Measurements from ENCODE around the gene EPHA6. TPM values are rescaled to one million over a fixed set of nuclear protein-coding genes. Genes with fewer than 3 reads are reported as not detected.

EPHA6 gene
- total RNA-seq, 2 donors from 2014 or later = 0.22 to 3.0 TPM

- H3K9me3 ChIP-seq = no peaks in the 10 kb centered on the region
- no peaks in the 10 kb centered on the region for H3K27me3 ChIP-seq
- H3K4me1 ChIP-seq = no peaks in the 10 kb centered on the region
- TF ChIP-seq, protein P1, sequence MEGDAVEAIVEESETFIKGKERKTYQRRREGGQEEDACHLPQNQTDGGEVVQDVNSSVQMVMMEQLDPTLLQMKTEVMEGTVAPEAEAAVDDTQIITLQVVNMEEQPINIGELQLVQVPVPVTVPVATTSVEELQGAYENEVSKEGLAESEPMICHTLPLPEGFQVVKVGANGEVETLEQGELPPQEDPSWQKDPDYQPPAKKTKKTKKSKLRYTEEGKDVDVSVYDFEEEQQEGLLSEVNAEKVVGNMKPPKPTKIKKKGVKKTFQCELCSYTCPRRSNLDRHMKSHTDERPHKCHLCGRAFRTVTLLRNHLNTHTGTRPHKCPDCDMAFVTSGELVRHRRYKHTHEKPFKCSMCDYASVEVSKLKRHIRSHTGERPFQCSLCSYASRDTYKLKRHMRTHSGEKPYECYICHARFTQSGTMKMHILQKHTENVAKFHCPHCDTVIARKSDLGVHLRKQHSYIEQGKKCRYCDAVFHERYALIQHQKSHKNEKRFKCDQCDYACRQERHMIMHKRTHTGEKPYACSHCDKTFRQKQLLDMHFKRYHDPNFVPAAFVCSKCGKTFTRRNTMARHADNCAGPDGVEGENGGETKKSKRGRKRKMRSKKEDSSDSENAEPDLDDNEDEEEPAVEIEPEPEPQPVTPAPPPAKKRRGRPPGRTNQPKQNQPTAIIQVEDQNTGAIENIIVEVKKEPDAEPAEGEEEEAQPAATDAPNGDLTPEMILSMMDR (IDR thresholded peaks at IDR 0.05) = no peak
- intact Hi-C loops (cut with DNase I) = no loop called here
- DNase-seq = no peak
- no peaks in the 10 kb centered on the region for H3K36me3 ChIP-seq
- H3K9ac ChIP-seq (ENCODE audit: low read depth in 2 of 2, low read length in 2 of 2) = no peak overlapping the region
- H3K27ac ChIP-seq = no peak overlapping the region
- H3K4me3 ChIP-seq = no peak overlapping the region
These were observed 463.3 kb downstream of the EPHA6 start for GRCh38 chr3:97277708-97278107.

- H3K9ac ChIP-seq (ENCODE audit: low read depth in 2 of 2, low read length in 2 of 2) = no peak overlapping the region
- no peaks in the 10 kb centered on the region for H3K27me3 ChIP-seq
- no peaks in the 10 kb centered on the region for H3K4me1 ChIP-seq
- H3K4me3 ChIP-seq = no peak overlapping the region
- intact Hi-C loops (cut with DNase I) = no loop called here
- no peaks in the 10 kb centered on the region for H3K9me3 ChIP-seq
- H3K27ac ChIP-seq = no peak overlapping the region
- DNase-seq = no peak
- H3K36me3 ChIP-seq = no peaks in the 10 kb centered on the region
- TF ChIP-seq, protein P1 (IDR thresholded peaks at IDR 0.05) = no peak
These were observed 464.1 kb downstream of the EPHA6 start for GRCh38 chr3:97278506-97278905.

DNA sequence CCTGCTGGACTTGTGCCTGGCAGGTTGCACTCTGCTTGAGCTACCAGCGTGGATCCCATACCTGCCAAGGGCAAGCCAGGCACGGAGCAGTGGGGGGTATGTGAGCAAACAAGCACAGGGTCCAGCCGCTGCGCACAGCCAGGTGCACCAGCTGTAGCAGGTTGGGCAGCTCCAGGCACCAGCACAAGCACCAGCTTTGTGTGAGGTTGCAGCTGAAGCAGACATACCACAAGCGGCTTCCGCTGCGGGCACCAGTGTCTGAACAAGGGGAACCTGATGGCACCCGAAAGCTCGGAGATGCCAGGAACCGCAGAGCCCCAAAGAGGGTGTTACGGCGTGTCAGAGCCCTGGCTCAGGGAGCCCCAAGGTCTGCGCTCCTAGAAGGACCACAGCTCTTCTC lies 477.5 kb downstream of the EPHA6 start:
- no peak overlapping the region for H3K9ac ChIP-seq (ENCODE audit: low read depth in 2 of 2, low read length in 2 of 2)
- TF ChIP-seq, protein P1 (IDR thresholded peaks at IDR 0.05) = no peak
- no peak overlapping the region for H3K4me3 ChIP-seq
- no peaks in the 10 kb centered on the region for H3K4me1 ChIP-seq
- no peak for DNase-seq
- intact Hi-C loops (cut with DNase I) = no loop called here
- no peaks in the 10 kb centered on the region for H3K27me3 ChIP-seq
- H3K36me3 ChIP-seq = no peaks in the 10 kb centered on the region
- no peaks in the 10 kb centered on the region for H3K9me3 ChIP-seq
- no peak overlapping the region for H3K27ac ChIP-seq

- Histone ChIP-seq H3K4me3 (no peak overlapping the region), H3K4me1 (no peaks in the 10 kb centered on the region), H3K9ac (ENCODE audit: low read depth in 2 of 2, low read length in 2 of 2) (no peak overlapping the region), H3K27ac (no peak overlapping the region), H3K27me3 (no peaks in the 10 kb centered on the region), H3K36me3 (no peaks in the 10 kb centered on the region), H3K9me3 (no peaks in the 10 kb centered on the region)
- no peak for DNase-seq
- intact Hi-C loops (cut with DNase I) = no loop called here
- TF ChIP-seq, protein P1 (IDR thresholded peaks at IDR 0.05) = no peak
These were observed 479.3 kb downstream of the EPHA6 start for GRCh38 chr3:97293596-97294131.

GRCh38 chr3:97297032-97297431 lies 482.6 kb downstream of the EPHA6 start:
- H3K27me3 ChIP-seq = no peaks in the 10 kb centered on the region
- H3K27ac ChIP-seq = no peak overlapping the region
- no peak overlapping the region for H3K9ac ChIP-seq (ENCODE audit: low read depth in 2 of 2, low read length in 2 of 2)
- no peak for DNase-seq
- no peak overlapping the region for H3K4me3 ChIP-seq
- H3K36me3 ChIP-seq = no peaks in the 10 kb centered on the region
- no peaks in the 10 kb centered on the region for H3K4me1 ChIP-seq
- TF ChIP-seq, protein P1 (IDR thresholded peaks at IDR 0.05) = no peak
- intact Hi-C loops (cut with DNase I) = no loop called here
- no peaks in the 10 kb centered on the region for H3K9me3 ChIP-seq

Measured in colonic mucosa (tissue), 4 donors.